DOHH2 (cell line): ENCODE measurements around the gene ITIH2.
"Not testable (repeated sequence)": the region's sequence is repeated elsewhere in the genome, so short reads cannot be mapped to it uniquely, and the experiment has no call there.

Experiments
- H3F3A ChIP-seq: fragments of 200-600 bp; sonication (generic), shearing (Covaris generic); 2 replicates; pipeline ENCODE4 v1.6.0; 2016; ENCODE audit warnings: antibody characterized with exemption, mild to moderate bottlenecking; ENCODE audit not compliant: control insufficient read depth, insufficient read depth
- H3K27ac ChIP-seq: fragments of 200-600 bp; sonication (generic); 2 replicates; pipeline ENCODE4 v1.5.1; 2014; ENCODE audit warnings: low read depth, mild to moderate bottlenecking, low read length, moderate library complexity
- H3K27me3 ChIP-seq: fragments of 200-600 bp; sonication (generic); 2 replicates; pipeline ENCODE4 v1.6.1; 2014; ENCODE audit warnings: mild to moderate bottlenecking, low read length, mixed read lengths; ENCODE audit not compliant: control insufficient read depth
- H3K36me3 ChIP-seq: fragments of 200-600 bp; sonication (generic); 2 replicates; pipeline ENCODE4 v1.6.1; 2014; ENCODE audit warnings: mild to moderate bottlenecking, low read length, moderate library complexity, mixed read lengths; ENCODE audit not compliant: control insufficient read depth
- H3K4me1 ChIP-seq: fragments of 200-600 bp; sonication (generic); 2 replicates; pipeline ENCODE4 v1.6.1; 2014; ENCODE audit warnings: mild to moderate bottlenecking, low read length, mixed read lengths; ENCODE audit not compliant: control insufficient read depth
- H3K4me2 ChIP-seq: fragments of 200-600 bp; sonication (generic); 2 replicates; pipeline ENCODE4 v1.6.0; 2014; ENCODE audit warnings: mild to moderate bottlenecking, low read length, moderate library complexity
- H3K4me3 ChIP-seq: fragments of 200-600 bp; sonication (generic); 2 replicates; pipeline ENCODE4 v1.5.1; 2014; ENCODE audit warnings: mild to moderate bottlenecking, low read length, mixed read lengths
- H3K79me2 ChIP-seq: fragments of 200-600 bp; sonication (generic); 2 replicates; pipeline ENCODE4 v1.6.1; 2014; ENCODE audit warnings: mild to moderate bottlenecking, low read length, mixed read lengths; ENCODE audit not compliant: control insufficient read depth
- H3K9me2 ChIP-seq: fragments of 200-600 bp; sonication (generic); replicated peaks from 2 replicates; pipeline ENCODE4 v1.6.1; 2014; ENCODE audit warnings: mild to moderate bottlenecking, low read length, mixed read lengths; ENCODE audit not compliant: control insufficient read depth
- H3K9me3 ChIP-seq: fragments of 200-600 bp; sonication (generic); 2 replicates; pipeline ENCODE4 v1.6.1; 2014; ENCODE audit warnings: antibody characterized with exemption, low read length, mixed read lengths; ENCODE audit not compliant: control insufficient read depth, insufficient read depth
- H4K20me1 ChIP-seq: fragments of 200-600 bp; sonication (generic); 2 replicates; pipeline ENCODE4 v1.6.0; 2014; ENCODE audit warnings: low read depth, mild to moderate bottlenecking, antibody characterized with exemption, low read length, moderate library complexity; ENCODE audit not compliant: control insufficient read depth, insufficient read depth
- EZH2phosphoT487 ChIP-seq: fragments of 200-600 bp; sonication (generic); IDR thresholded peaks from 2 replicates; pipeline ENCODE4 v1.6.1; 2017; ENCODE audit warnings: borderline replicate concordance, mild to moderate bottlenecking, antibody characterized with exemption, low read length, moderate library complexity, mixed read lengths
- TF ChIP-seq, protein P1 (sequence below): fragments of 200-600 bp; sonication (generic); IDR thresholded peaks from one replicate; pipeline ENCODE4 v1.5.1; 2014; ENCODE audit warnings: antibody characterized with exemption, mild to moderate bottlenecking, low read depth, low read length; ENCODE audit not compliant: poor library complexity, severe bottlenecking

ITIH2 gene, protein sequence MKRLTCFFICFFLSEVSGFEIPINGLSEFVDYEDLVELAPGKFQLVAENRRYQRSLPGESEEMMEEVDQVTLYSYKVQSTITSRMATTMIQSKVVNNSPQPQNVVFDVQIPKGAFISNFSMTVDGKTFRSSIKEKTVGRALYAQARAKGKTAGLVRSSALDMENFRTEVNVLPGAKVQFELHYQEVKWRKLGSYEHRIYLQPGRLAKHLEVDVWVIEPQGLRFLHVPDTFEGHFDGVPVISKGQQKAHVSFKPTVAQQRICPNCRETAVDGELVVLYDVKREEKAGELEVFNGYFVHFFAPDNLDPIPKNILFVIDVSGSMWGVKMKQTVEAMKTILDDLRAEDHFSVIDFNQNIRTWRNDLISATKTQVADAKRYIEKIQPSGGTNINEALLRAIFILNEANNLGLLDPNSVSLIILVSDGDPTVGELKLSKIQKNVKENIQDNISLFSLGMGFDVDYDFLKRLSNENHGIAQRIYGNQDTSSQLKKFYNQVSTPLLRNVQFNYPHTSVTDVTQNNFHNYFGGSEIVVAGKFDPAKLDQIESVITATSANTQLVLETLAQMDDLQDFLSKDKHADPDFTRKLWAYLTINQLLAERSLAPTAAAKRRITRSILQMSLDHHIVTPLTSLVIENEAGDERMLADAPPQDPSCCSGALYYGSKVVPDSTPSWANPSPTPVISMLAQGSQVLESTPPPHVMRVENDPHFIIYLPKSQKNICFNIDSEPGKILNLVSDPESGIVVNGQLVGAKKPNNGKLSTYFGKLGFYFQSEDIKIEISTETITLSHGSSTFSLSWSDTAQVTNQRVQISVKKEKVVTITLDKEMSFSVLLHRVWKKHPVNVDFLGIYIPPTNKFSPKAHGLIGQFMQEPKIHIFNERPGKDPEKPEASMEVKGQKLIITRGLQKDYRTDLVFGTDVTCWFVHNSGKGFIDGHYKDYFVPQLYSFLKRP

DNA sequence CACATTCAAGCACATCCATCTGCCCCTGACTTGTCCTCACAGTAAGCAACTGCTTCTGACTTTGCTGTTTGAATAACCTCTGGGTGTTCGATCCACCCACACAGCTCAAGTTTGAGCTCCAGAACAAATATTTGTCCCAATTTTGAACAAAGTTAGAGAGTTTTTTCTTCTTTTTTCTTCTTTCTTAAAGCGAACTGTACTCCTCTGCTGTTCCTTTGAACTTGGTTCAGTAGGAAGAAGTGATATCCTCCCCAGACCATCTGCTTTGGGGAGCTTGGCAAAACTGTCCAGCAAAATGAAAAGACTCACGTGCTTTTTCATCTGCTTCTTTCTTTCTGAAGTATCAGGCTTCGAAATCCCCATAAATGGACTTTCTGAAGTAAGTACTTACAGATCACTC is at the start of gene ITIH2:
Gene ITIH2, plus strand, starts transcription at position 177 of the 400 bp plus-strand sequence. Its CDS starts 119 bp downstream, at position 296.
- no peak within 1 kb of the TSS for H3K4me2 ChIP-seq
- H3F3A ChIP-seq: no peaks in the 10 kb centered on the region
- peaks cover 3% of the 10 kb centered on the region for H3K27me3 ChIP-seq
- no peak within 1 kb of the TSS for H3K4me3 ChIP-seq
- H3K9me2 ChIP-seq: no peaks in the 10 kb centered on the region
- no peak within 1 kb of the TSS for H3K27ac ChIP-seq
- TF ChIP-seq, protein P1, sequence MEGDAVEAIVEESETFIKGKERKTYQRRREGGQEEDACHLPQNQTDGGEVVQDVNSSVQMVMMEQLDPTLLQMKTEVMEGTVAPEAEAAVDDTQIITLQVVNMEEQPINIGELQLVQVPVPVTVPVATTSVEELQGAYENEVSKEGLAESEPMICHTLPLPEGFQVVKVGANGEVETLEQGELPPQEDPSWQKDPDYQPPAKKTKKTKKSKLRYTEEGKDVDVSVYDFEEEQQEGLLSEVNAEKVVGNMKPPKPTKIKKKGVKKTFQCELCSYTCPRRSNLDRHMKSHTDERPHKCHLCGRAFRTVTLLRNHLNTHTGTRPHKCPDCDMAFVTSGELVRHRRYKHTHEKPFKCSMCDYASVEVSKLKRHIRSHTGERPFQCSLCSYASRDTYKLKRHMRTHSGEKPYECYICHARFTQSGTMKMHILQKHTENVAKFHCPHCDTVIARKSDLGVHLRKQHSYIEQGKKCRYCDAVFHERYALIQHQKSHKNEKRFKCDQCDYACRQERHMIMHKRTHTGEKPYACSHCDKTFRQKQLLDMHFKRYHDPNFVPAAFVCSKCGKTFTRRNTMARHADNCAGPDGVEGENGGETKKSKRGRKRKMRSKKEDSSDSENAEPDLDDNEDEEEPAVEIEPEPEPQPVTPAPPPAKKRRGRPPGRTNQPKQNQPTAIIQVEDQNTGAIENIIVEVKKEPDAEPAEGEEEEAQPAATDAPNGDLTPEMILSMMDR: no peak
- TF ChIP-seq EZH2phosphoT487: no peak
- no peaks in the 10 kb centered on the region for H4K20me1 ChIP-seq
- H3K79me2 ChIP-seq: no peaks in the 10 kb centered on the region
- no peaks in the 10 kb centered on the region for H3K4me1 ChIP-seq
- H3K36me3 ChIP-seq: no peaks in the 10 kb centered on the region
- H3K9me3 ChIP-seq: no peaks in the 10 kb centered on the region

DNA sequence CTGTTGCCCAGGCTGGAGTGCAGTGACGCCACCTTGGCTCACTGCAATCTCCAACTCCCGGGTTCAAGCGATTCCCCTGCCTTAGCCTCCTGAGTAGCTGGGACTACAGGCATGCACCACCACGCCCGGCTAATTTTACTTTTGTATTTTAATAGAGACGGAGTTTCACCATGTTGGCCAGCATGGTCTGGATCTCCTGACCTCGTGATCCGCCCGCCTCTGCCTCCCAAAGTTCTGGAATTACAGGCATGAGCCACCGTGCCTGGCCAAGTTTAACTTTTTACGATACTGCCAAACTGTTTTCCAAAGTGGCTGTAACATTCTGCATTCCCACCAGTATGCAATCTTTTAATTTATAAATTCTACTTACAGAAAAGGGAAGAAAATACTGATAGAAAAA is 46.0 kb upstream of the ITIH2 start:
- peaks cover 12% of the 10 kb centered on the region for H3K27me3 ChIP-seq
- not testable (repeated sequence) for H3K4me2 ChIP-seq

DNA sequence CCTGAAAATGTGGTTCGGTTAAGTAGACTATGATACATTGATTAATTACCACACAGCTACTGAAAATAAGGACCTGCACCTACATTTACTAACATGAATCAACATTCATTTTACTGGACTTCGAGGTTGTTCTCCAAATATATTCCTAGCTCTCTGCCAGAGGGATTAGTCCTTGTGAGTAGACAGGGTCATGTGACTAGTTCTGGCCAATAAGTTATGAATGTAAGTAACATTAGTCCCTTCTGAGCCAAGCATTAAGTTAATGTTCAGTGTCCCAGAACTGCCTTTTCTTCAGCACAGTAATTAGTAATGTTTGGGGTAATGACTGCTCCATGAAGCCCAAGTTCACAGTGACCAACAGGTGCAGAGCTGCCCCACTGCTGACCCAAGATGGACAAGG is 45.6 kb upstream of the ITIH2 start:
- no peak overlapping the region for H3K27ac ChIP-seq
- H3K9me2 ChIP-seq: no peaks in the 10 kb centered on the region
- no peaks in the 10 kb centered on the region for H3K79me2 ChIP-seq
- no peak overlapping the region for H3K4me2 ChIP-seq
- H3F3A ChIP-seq: no peaks in the 10 kb centered on the region
- H3K36me3 ChIP-seq: no peaks in the 10 kb centered on the region
- no peak for TF ChIP-seq EZH2phosphoT487
- TF ChIP-seq, protein P1: no peak
- no peak overlapping the region for H3K4me3 ChIP-seq
- H3K9me3 ChIP-seq: no peaks in the 10 kb centered on the region
- no peaks in the 10 kb centered on the region for H4K20me1 ChIP-seq
- no peaks in the 10 kb centered on the region for H3K4me1 ChIP-seq
- H3K27me3 ChIP-seq: peaks cover 10% of the 10 kb centered on the region

More for the DNA sequence above, 46.0 kb upstream of the ITIH2 start:
- not testable (repeated sequence) for H3K79me2 ChIP-seq, H3K9me3 ChIP-seq, H3K36me3 ChIP-seq, H4K20me1 ChIP-seq, H3K4me3 ChIP-seq, H3K4me1 ChIP-seq, H3F3A ChIP-seq, H3K9me2 ChIP-seq, H3K27ac ChIP-seq
